WI38 (cell line): ENCODE data around the gene LDAF1.

ENCODE experiments used
- H3K4me3 ChIP-seq: 2 replicates; pipeline ENCODE4 v1.5.1; 2011; ENCODE audit warnings: low read depth, mild to moderate bottlenecking, control low read depth, low read length
- TF ChIP-seq, protein P1 (sequence below): IDR thresholded peaks from 2 replicates; pipeline ENCODE4 v1.5.1; 2012; ENCODE audit warnings: low read depth, mild to moderate bottlenecking, control low read depth, low read length

LDAF1 gene

DNA sequence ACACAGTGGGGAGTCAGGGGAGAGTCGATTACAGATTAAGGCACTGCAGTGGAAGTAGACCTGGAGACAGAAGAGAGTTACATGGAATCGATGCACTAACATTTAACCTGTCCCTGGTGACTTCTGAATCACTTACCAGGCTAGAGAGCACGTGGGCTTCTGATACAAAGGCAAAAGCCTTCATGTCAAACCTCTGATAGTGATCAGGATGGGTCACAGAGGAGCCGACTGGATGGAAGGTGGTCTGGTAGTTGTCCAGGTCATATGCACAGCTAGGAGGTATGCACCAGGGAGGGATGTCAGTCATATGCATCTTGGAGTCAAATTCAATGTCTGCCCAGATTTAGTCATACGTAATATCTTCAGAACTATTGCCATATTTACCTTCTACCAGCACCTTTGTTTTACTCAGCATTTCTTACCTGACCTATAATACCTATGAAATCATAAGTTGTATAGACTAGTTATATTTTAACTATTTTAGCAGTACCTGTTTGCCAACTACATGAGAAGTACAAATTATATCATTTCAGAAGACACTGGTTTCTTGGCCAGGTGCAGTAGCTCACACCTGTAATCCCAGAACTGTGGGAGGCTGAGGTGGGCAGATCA, 41.2 kb downstream of the LDAF1 start:
- H3K4me3 ChIP-seq, result no peak overlapping the region
- TF ChIP-seq, protein P1, sequence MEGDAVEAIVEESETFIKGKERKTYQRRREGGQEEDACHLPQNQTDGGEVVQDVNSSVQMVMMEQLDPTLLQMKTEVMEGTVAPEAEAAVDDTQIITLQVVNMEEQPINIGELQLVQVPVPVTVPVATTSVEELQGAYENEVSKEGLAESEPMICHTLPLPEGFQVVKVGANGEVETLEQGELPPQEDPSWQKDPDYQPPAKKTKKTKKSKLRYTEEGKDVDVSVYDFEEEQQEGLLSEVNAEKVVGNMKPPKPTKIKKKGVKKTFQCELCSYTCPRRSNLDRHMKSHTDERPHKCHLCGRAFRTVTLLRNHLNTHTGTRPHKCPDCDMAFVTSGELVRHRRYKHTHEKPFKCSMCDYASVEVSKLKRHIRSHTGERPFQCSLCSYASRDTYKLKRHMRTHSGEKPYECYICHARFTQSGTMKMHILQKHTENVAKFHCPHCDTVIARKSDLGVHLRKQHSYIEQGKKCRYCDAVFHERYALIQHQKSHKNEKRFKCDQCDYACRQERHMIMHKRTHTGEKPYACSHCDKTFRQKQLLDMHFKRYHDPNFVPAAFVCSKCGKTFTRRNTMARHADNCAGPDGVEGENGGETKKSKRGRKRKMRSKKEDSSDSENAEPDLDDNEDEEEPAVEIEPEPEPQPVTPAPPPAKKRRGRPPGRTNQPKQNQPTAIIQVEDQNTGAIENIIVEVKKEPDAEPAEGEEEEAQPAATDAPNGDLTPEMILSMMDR, result no peak

DNA sequence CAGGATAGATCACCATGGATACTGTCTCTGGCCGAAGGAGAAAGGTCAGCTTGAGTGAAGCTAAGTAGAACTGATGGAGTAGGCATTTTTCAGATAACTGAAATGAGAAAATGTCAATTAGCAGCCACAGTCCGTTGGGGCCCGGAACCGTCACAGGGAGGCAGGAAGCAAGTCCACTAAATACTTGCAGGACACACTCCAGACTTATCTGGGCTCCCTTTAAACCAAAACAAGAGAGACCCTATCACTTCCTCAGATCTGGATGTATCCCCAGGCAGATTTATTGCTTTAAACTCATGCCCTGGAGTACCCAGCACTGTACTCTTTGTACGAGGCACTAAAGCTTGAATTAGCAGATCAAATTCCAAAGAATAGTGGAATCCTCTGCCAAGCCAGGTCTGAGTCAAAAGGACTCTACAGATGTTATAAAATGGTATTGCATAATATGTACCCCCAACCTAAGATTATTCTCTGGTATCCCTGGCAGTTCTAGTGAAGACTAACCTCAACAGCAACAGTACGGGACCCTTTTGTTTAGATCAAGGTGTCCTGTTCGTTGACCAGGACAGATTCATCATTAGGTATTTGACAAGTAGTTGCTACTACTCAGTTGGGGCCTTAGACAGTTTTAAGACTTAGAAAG, 44.8 kb downstream of the LDAF1 start:
- H3K4me3 ChIP-seq, result no peak overlapping the region
- TF ChIP-seq, protein P1, result no peak

DNA sequence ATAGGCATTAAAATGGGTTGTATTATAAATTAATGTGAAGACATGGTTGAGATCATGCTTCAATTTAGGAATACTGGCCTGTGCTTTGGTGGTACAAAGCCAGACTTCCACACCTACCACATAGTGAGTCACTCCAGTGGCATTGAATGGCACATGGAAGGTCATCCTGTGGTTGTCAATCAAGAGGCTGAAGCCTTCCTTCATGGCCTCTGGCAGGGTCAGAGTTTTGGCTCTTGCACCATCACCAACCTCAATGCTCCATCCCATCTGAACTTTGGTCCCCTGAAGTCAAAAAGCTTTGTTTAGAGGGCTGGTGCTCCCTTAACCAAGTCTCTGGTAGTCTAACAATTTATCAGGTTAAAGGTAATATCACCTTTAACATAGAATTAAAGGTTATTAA, 46.8 kb downstream of the LDAF1 start:
- TF ChIP-seq, protein P1, result no peak
- H3K4me3 ChIP-seq, result no peak overlapping the region

DNA sequence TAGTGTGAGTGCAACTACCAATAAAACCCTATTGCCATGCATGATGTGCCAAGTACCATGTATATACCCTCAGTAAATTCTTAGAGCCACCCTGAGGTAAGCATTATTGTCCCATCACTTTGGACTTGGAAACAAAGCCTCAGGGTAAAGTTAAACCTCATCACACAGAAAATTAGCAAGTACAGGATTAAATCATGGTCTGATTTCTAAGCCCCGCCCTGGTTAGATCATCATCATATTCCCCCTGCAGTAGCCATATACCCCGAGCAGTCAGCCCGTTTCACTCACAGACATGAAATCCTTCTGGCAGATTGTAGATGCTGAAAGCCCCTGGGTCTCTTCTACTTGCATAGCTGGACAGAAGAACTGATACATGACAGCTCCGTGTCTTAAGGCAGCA, 48.1 kb downstream of the LDAF1 start:
- TF ChIP-seq, protein P1, result no peak
- no peak overlapping the region for H3K4me3 ChIP-seq

DNA sequence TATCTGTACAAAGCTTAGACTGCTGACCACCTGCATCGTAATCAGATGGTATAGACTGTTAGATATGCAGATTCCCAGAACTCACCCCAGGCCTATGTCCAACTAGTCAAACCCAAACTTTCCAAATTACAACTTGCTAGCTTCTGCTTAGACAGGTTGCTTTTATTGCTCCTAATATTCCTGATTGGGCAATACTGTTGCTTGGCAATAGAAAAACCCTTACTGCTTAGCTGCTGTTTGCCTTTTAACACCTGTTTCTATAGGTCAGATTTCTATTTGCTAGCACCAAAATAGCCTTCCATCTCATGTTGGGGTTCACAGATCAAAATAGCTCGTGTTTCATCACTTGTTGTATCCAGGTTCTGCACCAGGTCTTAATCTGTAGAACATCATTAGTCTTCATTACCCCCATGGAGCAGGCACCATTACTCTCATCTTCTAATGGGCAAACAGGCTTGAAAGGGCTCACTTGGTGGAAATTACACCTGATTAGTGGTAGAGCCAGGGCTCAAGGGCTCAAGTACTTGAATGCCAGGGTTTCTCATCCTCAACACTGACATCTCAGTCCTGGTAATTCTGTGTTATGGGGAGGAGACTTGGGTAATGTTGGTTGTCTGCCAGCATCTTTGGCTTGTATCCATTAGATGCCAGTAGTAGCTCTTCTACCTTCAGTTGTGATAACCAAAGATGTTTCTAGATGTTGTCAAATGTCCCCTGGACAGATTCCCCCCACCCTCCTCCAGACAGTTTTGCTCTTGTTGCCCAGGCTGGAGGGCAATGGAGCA, 50.2 kb downstream of the LDAF1 start:
- no peak overlapping the region for H3K4me3 ChIP-seq
- TF ChIP-seq, protein P1, result no peak

DNA sequence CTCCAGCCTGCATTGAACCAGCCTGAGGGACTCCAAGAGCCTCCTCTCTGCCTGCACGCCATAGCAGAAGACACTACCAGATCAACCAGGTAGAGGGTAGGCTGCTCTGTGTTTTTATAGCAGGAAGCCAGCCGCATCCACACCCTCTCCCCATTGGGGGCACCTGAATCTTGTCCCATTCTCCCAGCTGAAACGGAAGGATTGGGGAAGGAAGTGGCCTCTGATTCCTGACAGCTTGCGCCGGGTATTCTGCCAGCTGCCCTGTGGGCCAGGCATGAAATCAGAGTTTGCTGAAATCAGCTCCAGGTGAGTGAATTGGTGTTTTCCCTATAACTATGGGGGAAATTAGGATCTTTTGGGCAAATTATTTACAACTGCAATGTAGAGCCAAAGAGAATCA, 53.0 kb downstream of the LDAF1 start, which contains the start of gene ZP2:
Gene ZP2, minus strand, starts transcription at position 89 of the 400 bp plus-strand sequence. Its CDS starts 27 bp downstream, at position 62.
- H3K4me3 ChIP-seq, result no peak within 1 kb of the TSS
- TF ChIP-seq, protein P1, result no peak

DNA sequence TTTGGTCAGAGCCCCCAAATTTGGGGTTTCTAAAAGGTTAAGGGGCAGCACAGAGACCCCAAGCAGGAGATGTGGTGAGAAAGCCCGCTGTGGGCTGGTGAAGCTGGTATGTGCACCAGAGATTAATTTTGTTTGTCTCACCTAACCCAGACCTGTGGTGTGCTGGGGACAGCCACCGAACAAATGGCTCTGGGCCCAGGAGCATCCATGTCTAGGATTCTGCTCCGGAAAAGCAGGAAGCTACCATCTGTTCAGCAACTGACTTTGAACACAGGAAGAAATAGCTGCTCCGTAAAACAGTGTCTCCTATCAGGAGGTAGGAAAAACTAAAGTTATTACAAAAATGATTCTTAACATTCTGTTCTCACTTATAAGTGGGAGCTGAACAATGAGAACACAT, 55.6 kb downstream of the LDAF1 start:
- no peak overlapping the region for H3K4me3 ChIP-seq
- TF ChIP-seq, protein P1, result no peak
